K562 (cell line): Measurements from ENCODE around the gene VWA7. TPM values are rescaled to one million over a fixed set of nuclear protein-coding genes. Genes with fewer than 3 reads are reported as not detected.
A peak's percentile ranks its signal among the peaks of the same experiment; 100 is the strongest.

Experiments
- ATF4 ChIP-seq: fragments of 450-650 bp; formaldehyde crosslinking; IDR thresholded peaks from 2 replicates; pipeline ENCODE4 v1.4.0; 2022; ENCODE audit warnings: mild to moderate bottlenecking, moderate library complexity
- ETV6 ChIP-seq, 3 experiments: fragments of 150-350 bp in 1 of 3; sonication (generic) in 1 of 3; formaldehyde crosslinking in 1 of 3; IDR thresholded peaks; 2 replicates each; pipeline versions ENCODE4 v1.6.1 to v1.8.0; 2014 to 2022; ENCODE audit warnings: borderline replicate concordance in 2 of 3, low read depth in 2 of 3, antibody characterized with exemption in 1 of 3, low read length in 1 of 3, mild to moderate bottlenecking in 1 of 3, missing genetic modification reagents in 1 of 3
- IFI16 ChIP-seq: fragments of 250-450 bp; sonication (Bioruptor Pico); IDR thresholded peaks from 2 replicates; pipeline ENCODE4 v2.1.2; 2022; ENCODE audit warnings: mild to moderate bottlenecking, inconsistent platforms
- JUN ChIP-seq, 2 experiments: sonication (generic) in 1 of 2; formaldehyde crosslinking in 1 of 2; IDR thresholded peaks; 2 replicates each; pipeline versions ENCODE4 v1.6.1 to v1.8.0; 2012 to 2022; ENCODE audit warnings: borderline replicate concordance in 2 of 2, mild to moderate bottlenecking in 2 of 2, improper control_type of control experiment in 1 of 2, low read depth in 1 of 2, low read length in 1 of 2, missing genetic modification reagents in 1 of 2
- KHSRP ChIP-seq: fragments of 450-650 bp; IDR thresholded peaks from 2 replicates; pipeline ENCODE4 v1.6.1; 2017
- NR2C2 ChIP-seq, 2 experiments: fragments of 200-800 bp in 1 of 2; sonication (Bioruptor generic) in 1 of 2; sonication (generic) in 1 of 2; formaldehyde crosslinking in 1 of 2; IDR thresholded peaks; 2 replicates each; pipeline versions ENCODE4 v1.6.1 to v1.8.0; 2016 to 2022; ENCODE audit warnings: mild to moderate bottlenecking in 1 of 2, missing compliant biosample characterization in 1 of 2, missing genetic modification characterization in 1 of 2, missing genetic modification reagents in 1 of 2
- NUFIP1 ChIP-seq: fragments of 450-650 bp; IDR thresholded peaks from 2 replicates; pipeline ENCODE4 v1.6.1; 2018; ENCODE audit not compliant: partially characterized antibody
- POLR2B ChIP-seq: fragments of 450-650 bp; IDR thresholded peaks from 2 replicates; pipeline ENCODE4 v1.6.1; 2018; ENCODE audit warnings: low read depth; ENCODE audit not compliant: partially characterized antibody
- TAF9B ChIP-seq: fragments of 450-650 bp; IDR thresholded peaks from 2 replicates; pipeline ENCODE4 v1.6.1; 2018; ENCODE audit warnings: mild to moderate bottlenecking; ENCODE audit not compliant: partially characterized antibody
- TBP ChIP-seq: optimal IDR thresholded peaks from 2 replicates; pipeline ENCODE3; 2011; ENCODE audit warnings: low read depth, low read length, improper control_type of control experiment
- TSHZ1 ChIP-seq: fragments of 250-450 bp; sonication (Bioruptor Pico); IDR thresholded peaks from 2 replicates; pipeline ENCODE4 v1.4.0; 2020; ENCODE audit warnings: mild to moderate bottlenecking, moderate library complexity
- ZC3H8 ChIP-seq: fragments of 450-650 bp; IDR thresholded peaks from 2 replicates; pipeline ENCODE4 v1.6.1; 2017
- ZNF124 ChIP-seq: sonication (generic); formaldehyde crosslinking; IDR thresholded peaks from 2 replicates; pipeline ENCODE4 v1.8.1; 2022; ENCODE audit warnings: missing genetic modification reagents
- ZNF318 ChIP-seq, 2 experiments: fragments of 450-650 bp; IDR thresholded peaks; 2 replicates each; pipeline ENCODE4 v1.6.1; 2016; ENCODE audit warnings: mild to moderate bottlenecking in 2 of 2, borderline replicate concordance in 1 of 2, low read depth in 1 of 2, moderate library complexity in 1 of 2
- polyA plus RNA-seq, 8 experiments: library from polyadenylated mRNA; depleted of rRNA in 4 of 8; stranded (reverse) in 5 of 8; unstranded in 3 of 8; fragments of >200 nt; fragmentation: Nextera tagmentation in 2 of 8; fragmentation: Illumina TruSeq in 1 of 8; extraction: Ambion mirVana in 2 of 8; extraction: Trizol in 1 of 8; gene quantifications; 2 replicates each; pipeline versions ENCODE4 v1.2.1 to v1.2.3, GENCODE V29; 2011 to 2014; ENCODE audit warnings: inconsistent platforms in 1 of 8, missing spikeins in 1 of 8
- total RNA-seq, 7 experiments: library from RNA; depleted of rRNA in 6 of 7; stranded (reverse); fragments of >200 nt in 6 of 7; fragmentation: Illumina TruSeq in 2 of 7; extraction: Trizol in 2 of 7; gene quantifications; 2 replicates each; pipeline versions ENCODE4 v1.2.1 to v1.2.3, GENCODE V29; 2011 to 2021; ENCODE audit warnings: low replicate concordance in 1 of 7

VWA7 gene
- total and polyA plus RNA-seq, 9 of the 15 experiments (the other 6 are each of a cell fraction or from before 2014, with no cell fraction given) = 0.18 to 2.9 (median 0.95) TPM

GRCh38 chr6:31814677-31815024, 37.5 kb upstream of the VWA7 start (continued):
- TF ChIP-seq ATF4 (CRISPR knock-in tag) (peak; percentile 75; the same call in 1 of the 2 replicates), POLR2B (peak; percentile 24), TAF9B (no peak), ZNF124 (CRISPR knock-in tag) (no peak), ZNF318 (IDR thresholded peaks at IDR 0.05; ENCODE audit: borderline replicate concordance in 1 of 2, low read depth in 1 of 2) (no peak), KHSRP (no peak), NR2C2 (CRISPR knock-in tag; IDR thresholded peaks at IDR 0.05) (no peak), NR2C2 (tag; IDR thresholded peaks at IDR 0.05) (no peak), ZC3H8 (no peak), JUN (IDR thresholded peaks at IDR 0.05; ENCODE audit: borderline replicate concordance, low read depth, low read length) (no peak), JUN (CRISPR knock-in tag; IDR thresholded peaks at IDR 0.05; ENCODE audit: borderline replicate concordance) (no peak), TBP (peak; percentile 82), IFI16 (no peak), ETV6 (IDR thresholded peaks at IDR 0.05; ENCODE audit: borderline replicate concordance in 1 of 2, low read depth in 2 of 2, low read length in 1 of 2) (no peak), ETV6 (CRISPR knock-in tag; IDR thresholded peaks at IDR 0.05; ENCODE audit: borderline replicate concordance) (no peak), NUFIP1 (no peak), TSHZ1 (no peak)
